Calu3 (cell line): ENCODE results near the gene PTGES3L. TPM values are rescaled to one million over a fixed set of nuclear protein-coding genes. Genes with fewer than 3 reads are reported as not detected.

ENCODE experiments used
- BruUV-seq: library from RNA; stranded (reverse); fragments of 400-500 nt; replicated peaks from 2 replicates; lab custom pipeline; 2021; lab: Mats Ljungman, UMichigan
- CTCF ChIA-PET: fragments of 300-600 bp; sonication (Branson Sonifier 250); formaldehyde crosslinking; loops from one replicate; lab custom pipeline; 2022; ENCODE audit warnings: antibody characterized with exemption; lab: Charles Lee
- DNase-seq: peaks from one replicate; pipeline ENCODE4 v3.0.0; 2022
- H3K27ac Mint-ChIP-seq: one replicate; pipeline ENCODE4 v1.8.0; 2022; ENCODE audit warnings: mixed read lengths; ENCODE audit not compliant: unreplicated experiment
- H3K27me3 Mint-ChIP-seq: one replicate; pipeline ENCODE4 v1.8.0; 2022; ENCODE audit warnings: mixed read lengths; ENCODE audit not compliant: unreplicated experiment
- H3K36me3 Mint-ChIP-seq: one replicate; pipeline ENCODE4 v1.8.0; 2022; ENCODE audit warnings: mild to moderate bottlenecking, moderate library complexity, mixed read lengths; ENCODE audit not compliant: insufficient read depth, unreplicated experiment
- H3K4me1 Mint-ChIP-seq: one replicate; pipeline ENCODE4 v1.8.0; 2022; ENCODE audit warnings: mild to moderate bottlenecking, low read depth, mixed read lengths; ENCODE audit not compliant: unreplicated experiment
- H3K4me3 Mint-ChIP-seq: one replicate; pipeline ENCODE4 v1.8.0; 2022; ENCODE audit warnings: mild to moderate bottlenecking, low read depth, moderate library complexity, mixed read lengths; ENCODE audit not compliant: unreplicated experiment
- H3K9me3 Mint-ChIP-seq: one replicate; pipeline ENCODE4 v1.8.0; 2022; ENCODE audit warnings: low read depth, mixed read lengths; ENCODE audit not compliant: unreplicated experiment
- intact Hi-C: fragments of 100-400 bp; cut with micrococcal nuclease; formaldehyde crosslinking; loops from one replicate; pipeline ENCODE4 v1.10.0; 2022; ENCODE audit not compliant: unreplicated experiment
- total RNA-seq: library from RNA; stranded (reverse); gene quantifications from 2 replicates; pipeline ENCODE4 v1.2.3, GENCODE V29; 2022
- TF ChIP-seq, protein P1 (sequence below): fragments of 200-600 bp; IDR thresholded peaks from one replicate; pipeline ENCODE4 v1.8.0; 2022; ENCODE audit warnings: antibody characterized with exemption; ENCODE audit not compliant: unreplicated experiment

The PTGES3L gene
- total RNA-seq, 1 experiment from 2014 or later: 2.1 TPM

DNA sequence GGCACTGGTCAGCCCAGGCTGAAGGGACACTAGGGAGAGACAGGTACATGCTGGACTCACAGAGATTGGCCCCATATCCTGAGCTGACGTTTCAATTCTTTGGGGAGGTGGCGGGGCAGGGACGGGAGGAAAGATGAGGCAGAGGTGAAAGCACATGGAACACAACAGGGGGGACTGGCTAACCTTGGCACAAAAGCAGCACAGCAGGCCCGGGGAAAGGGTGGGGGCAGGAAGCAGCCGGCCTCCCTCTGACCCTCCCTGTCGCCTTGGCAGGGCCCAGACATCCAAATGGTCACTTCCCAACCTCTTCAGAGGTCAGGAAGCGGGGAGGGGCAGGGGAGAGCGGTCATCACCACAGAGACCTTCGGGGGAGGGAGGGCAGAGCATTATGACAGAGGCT lies 35.7 kb upstream of the PTGES3L start:
- CTCF ChIA-PET: no interaction called here
- peaks cover 82% of the 10 kb centered on the region for H3K36me3 Mint-ChIP-seq
- no peak for DNase-seq
- no peaks in the 10 kb centered on the region for H3K27me3 Mint-ChIP-seq
- TF ChIP-seq, protein P1, sequence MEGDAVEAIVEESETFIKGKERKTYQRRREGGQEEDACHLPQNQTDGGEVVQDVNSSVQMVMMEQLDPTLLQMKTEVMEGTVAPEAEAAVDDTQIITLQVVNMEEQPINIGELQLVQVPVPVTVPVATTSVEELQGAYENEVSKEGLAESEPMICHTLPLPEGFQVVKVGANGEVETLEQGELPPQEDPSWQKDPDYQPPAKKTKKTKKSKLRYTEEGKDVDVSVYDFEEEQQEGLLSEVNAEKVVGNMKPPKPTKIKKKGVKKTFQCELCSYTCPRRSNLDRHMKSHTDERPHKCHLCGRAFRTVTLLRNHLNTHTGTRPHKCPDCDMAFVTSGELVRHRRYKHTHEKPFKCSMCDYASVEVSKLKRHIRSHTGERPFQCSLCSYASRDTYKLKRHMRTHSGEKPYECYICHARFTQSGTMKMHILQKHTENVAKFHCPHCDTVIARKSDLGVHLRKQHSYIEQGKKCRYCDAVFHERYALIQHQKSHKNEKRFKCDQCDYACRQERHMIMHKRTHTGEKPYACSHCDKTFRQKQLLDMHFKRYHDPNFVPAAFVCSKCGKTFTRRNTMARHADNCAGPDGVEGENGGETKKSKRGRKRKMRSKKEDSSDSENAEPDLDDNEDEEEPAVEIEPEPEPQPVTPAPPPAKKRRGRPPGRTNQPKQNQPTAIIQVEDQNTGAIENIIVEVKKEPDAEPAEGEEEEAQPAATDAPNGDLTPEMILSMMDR: no peak
- no TSS peak for BruUV-seq
- H3K4me1 Mint-ChIP-seq: peaks cover 33% of the 10 kb centered on the region
- no peaks in the 10 kb centered on the region for H3K9me3 Mint-ChIP-seq
- intact Hi-C loops: no loop called here
- H3K27ac Mint-ChIP-seq: peak overlapping the region; percentile 9
- no peak overlapping the region for H3K4me3 Mint-ChIP-seq

DNA sequence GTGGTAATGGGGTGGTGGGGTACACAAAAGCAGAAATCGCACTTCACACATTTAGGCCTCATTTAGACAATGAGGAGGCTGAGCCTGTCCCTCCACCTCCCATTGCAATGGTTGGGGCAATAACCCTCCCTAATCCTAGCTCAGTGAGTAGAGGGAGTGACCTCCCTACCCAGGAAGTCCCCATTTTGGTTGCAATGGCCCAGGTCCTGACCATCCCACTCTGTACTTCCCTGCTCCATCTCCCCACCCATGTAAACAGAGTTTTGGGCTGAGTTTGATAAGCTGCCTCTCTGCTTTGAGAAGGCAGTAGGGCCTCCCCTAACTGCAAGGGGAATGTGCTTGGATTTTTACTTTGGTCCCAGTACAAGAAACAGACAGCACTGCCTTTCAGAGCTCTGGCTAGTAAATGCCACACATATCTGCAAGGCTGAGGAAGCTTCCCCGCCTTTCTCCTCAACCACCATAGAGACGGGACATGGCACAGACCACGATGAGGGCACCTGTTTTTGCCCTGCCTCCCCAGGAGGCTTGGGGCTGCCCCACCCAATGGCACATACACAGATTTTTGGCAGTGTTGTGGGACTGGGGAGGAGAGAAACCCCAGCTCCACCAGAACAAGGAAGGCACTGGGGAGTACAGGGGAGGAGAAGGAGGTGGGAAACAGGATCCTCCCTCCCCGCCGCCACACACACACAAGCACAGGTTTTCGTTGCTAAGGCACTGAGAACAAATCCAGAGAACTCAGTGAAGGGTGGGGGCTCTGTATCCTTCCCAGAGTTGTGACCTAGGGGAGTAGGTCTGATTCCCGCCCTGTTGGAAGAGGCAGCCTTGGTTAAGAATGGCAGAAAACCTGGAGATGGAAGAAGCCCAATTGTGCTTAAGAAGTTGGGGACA lies 35.0 kb upstream of the PTGES3L start:
- H3K4me3 Mint-ChIP-seq: no peak overlapping the region

DNA sequence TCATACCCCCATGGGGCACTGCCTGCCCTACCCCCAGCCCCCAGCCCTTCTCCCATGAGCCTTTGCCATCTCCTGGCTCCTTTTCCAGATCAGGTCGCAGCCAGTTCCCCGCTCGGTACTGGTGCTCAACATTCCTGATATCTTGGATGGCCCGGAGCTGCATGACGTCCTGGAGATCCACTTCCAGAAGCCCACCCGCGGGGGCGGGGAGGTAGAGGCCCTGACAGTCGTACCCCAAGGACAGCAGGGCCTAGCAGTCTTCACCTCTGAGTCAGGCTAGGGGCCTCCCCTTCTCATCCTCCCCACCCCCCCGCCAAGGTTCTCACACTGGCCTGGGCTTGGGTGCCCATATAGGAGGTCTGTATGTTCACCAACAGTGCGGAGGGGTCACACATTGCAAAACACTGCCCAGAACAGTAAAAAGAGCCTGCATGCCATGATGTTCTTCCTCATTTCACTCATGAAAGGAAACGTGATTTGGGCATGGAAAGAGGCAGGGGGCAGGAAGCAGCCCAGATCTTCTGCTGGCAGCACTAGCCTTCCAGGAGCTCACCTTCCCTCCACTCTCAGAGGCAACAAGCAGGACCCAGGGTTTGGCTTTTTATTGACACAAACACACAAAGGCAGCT lies 34.3 kb upstream of the PTGES3L start:
- Mint-ChIP-seq H3K27ac (no peak overlapping the region), H3K9me3 (no peaks in the 10 kb centered on the region), H3K4me3 (no peak overlapping the region), H3K36me3 (peaks cover 70% of the 10 kb centered on the region), H3K4me1 (peaks cover 27% of the 10 kb centered on the region), H3K27me3 (no peaks in the 10 kb centered on the region)
- CTCF ChIA-PET: no interaction called here
- TF ChIP-seq, protein P1: no peak
- no TSS peak for BruUV-seq
- intact Hi-C loops: no loop called here
- no peak for DNase-seq

More for the DNA sequence above, 35.0 kb upstream of the PTGES3L start:
- H3K9me3 Mint-ChIP-seq: no peaks in the 10 kb centered on the region
- peaks cover 78% of the 10 kb centered on the region for H3K36me3 Mint-ChIP-seq
- no peak for DNase-seq
- TSS peak; percentile 51 for BruUV-seq
- CTCF ChIA-PET: no interaction called here
- TF ChIP-seq, protein P1: no peak
- peaks cover 33% of the 10 kb centered on the region for H3K4me1 Mint-ChIP-seq
- peak overlapping the region; percentile 9 for H3K27ac Mint-ChIP-seq
- intact Hi-C loops: no loop called here
- no peaks in the 10 kb centered on the region for H3K27me3 Mint-ChIP-seq

DNA sequence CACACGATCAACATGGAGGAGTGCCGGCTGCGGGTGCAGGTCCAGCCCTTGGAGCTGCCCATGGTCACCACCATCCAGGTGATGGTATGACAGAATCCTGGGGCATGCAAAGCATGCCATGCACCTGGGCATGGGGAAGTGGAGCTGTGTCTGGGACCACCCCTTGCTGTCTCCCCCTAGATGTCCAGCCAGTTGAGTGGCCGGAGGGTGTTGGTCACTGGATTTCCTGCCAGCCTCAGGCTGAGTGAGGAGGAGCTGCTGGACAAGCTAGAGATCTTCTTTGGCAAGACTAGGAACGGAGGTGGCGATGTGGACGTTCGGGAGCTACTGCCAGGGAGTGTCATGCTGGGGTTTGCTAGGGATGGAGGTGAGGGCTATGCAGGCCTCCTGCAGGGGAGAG lies 33.4 kb upstream of the PTGES3L start:
- CTCF ChIA-PET: no interaction called here
- no TSS peak for BruUV-seq
- no peaks in the 10 kb centered on the region for H3K27me3 Mint-ChIP-seq
- peaks cover 65% of the 10 kb centered on the region for H3K36me3 Mint-ChIP-seq
- no peak overlapping the region for H3K4me3 Mint-ChIP-seq
- H3K9me3 Mint-ChIP-seq: no peaks in the 10 kb centered on the region
- no peak for DNase-seq
- TF ChIP-seq, protein P1: no peak
- intact Hi-C loops: no loop called here
- peak overlapping the region; percentile 45 for H3K27ac Mint-ChIP-seq
- peaks cover 21% of the 10 kb centered on the region for H3K4me1 Mint-ChIP-seq
